Activated CD4-positive, alpha-beta T cell treated with anti-CD3 and anti-CD28 coated beads, Interleukin-2, amount 50 U/mL, for 24 hours (primary cell): ENCODE results near the gene MTPN.

Source experiments
- DNase-seq, 2 donors: peaks; one replicate each; pipeline ENCODE4 v3.0.0-alpha.2; 2020; ENCODE audit warnings: low read depth in 1 of 2, low spot score in 1 of 2

The MTPN gene

GRCh38 chr7:135990258-135990657, 13.1 kb upstream of the MTPN start:
- no peak for DNase-seq

GRCh38 chr7:135981958-135982646, 4.9 kb upstream of the MTPN start:
- DNase-seq = no peak

GRCh38 chr7:135980665-135981180, 3.6 kb upstream of the MTPN start:
- peak in 1 of 2 donors; percentile 51 for DNase-seq

- no peak for DNase-seq
These were observed 2.9 kb upstream of the MTPN start for GRCh38 chr7:135980012-135980551.

GRCh38 chr7:135979471-135980011, 2.4 kb upstream of the MTPN start:
- no peak for DNase-seq

GRCh38 chr7:135978624-135979023, 1.5 kb upstream of the MTPN start:
- DNase-seq = no peak

- DNase-seq = no peak
These were observed 545 bp upstream of the MTPN start for GRCh38 chr7:135977742-135978066.

- no peak for DNase-seq
These were observed 700 bp downstream of the MTPN start for GRCh38 chr7:135976312-135977006.

- DNase-seq = no peak
These were observed 2.0 kb downstream of the MTPN start for GRCh38 chr7:135975166-135975565.

- no peak for DNase-seq
These were observed 2.5 kb downstream of the MTPN start for GRCh38 chr7:135974667-135975066.

GRCh38 chr7:135971366-135971725, 5.8 kb downstream of the MTPN start:
- DNase-seq = no peak

GRCh38 chr7:135970682-135971365, 6.3 kb downstream of the MTPN start:
- DNase-seq = no peak

GRCh38 chr7:135970045-135970444, 7.1 kb downstream of the MTPN start:
- no peak for DNase-seq

- DNase-seq = no peak
These were observed 10.7 kb downstream of the MTPN start for GRCh38 chr7:135966341-135967043.

GRCh38 chr7:135965602-135966001, 11.6 kb downstream of the MTPN start:
- DNase-seq = no peak

GRCh38 chr7:135964791-135965190, 12.4 kb downstream of the MTPN start:
- no peak for DNase-seq

GRCh38 chr7:135964274-135964673, 12.9 kb downstream of the MTPN start:
- DNase-seq = no peak

- DNase-seq = no peak
These were observed 14.4 kb downstream of the MTPN start for GRCh38 chr7:135962802-135963201.

GRCh38 chr7:135960709-135961451, 16.3 kb downstream of the MTPN start:
- no peak for DNase-seq

- DNase-seq = no peak
These were observed 17.4 kb downstream of the MTPN start for GRCh38 chr7:135959646-135960363.
